ENCODE results near the gene KPNB1. TPM values are rescaled to one million over a fixed set of nuclear protein-coding genes. Genes with fewer than 3 reads are reported as not detected.

KPNB1 gene
- total RNA-seq, 2 experiments from 2014 or later, result 602 to 614 TPM

- DNase-seq, result peak; percentile 100
- Mint-ChIP-seq H3K4me3 (peak overlapping the region; percentile 62), H3K9me3 (no peaks in the 10 kb centered on the region), H3K36me3 (ENCODE audit: low read depth) (no peaks in the 10 kb centered on the region), H3K27me3 (ENCODE audit: low read depth) (no peaks in the 10 kb centered on the region), H3K27ac (peak overlapping the region; percentile 100), H3K4me1 (ENCODE audit: low read depth) (peaks cover 96% of the 10 kb centered on the region)
- CTCF ChIA-PET, result interaction anchor here (2.9 to 8.1 kb wide), 2 partner anchors 11 to 24 kb away, joined by 16 to 44 read pairs; partner anchors contain the start of gene TBX21
- intact Hi-C loops (cut with micrococcal nuclease), result loop anchor here (1.0 to 10.0 kb wide), 6 partner anchors 12 to 516 kb away; partner anchors contain the start of genes KPNB1, MYL4 and TBX21
Observed at GRCh38 chr17:47720754-47721533, 71.2 kb downstream of the KPNB1 start.

GRCh38 chr17:47721725-47722124 is 72.0 kb downstream of the KPNB1 start:
- Mint-ChIP-seq H3K4me1 (ENCODE audit: low read depth) (peaks cover 96% of the 10 kb centered on the region), H3K9me3 (no peaks in the 10 kb centered on the region), H3K27ac (peak overlapping the region; percentile 100), H3K4me3 (peak overlapping the region; percentile 62), H3K36me3 (ENCODE audit: low read depth) (no peaks in the 10 kb centered on the region), H3K27me3 (ENCODE audit: low read depth) (no peaks in the 10 kb centered on the region)
- no peak for DNase-seq
- intact Hi-C loops (cut with micrococcal nuclease), result loop anchor here (1.0 to 10.0 kb wide), 6 partner anchors 12 to 517 kb away; partner anchors contain the start of genes KPNB1, MYL4 and TBX21
- CTCF ChIA-PET, result interaction anchor here (2.9 to 8.1 kb wide), 2 partner anchors 10 to 24 kb away, joined by 16 to 44 read pairs; partner anchors contain the start of gene TBX21

GRCh38 chr17:47724705-47725104 is 75.0 kb downstream of the KPNB1 start:
- intact Hi-C loops (cut with micrococcal nuclease), result loop anchor here (10.0 kb wide), 1 partner anchor 520 kb away; the partner anchor contains the start of gene MYL4
- Mint-ChIP-seq H3K4me3 (peak overlapping the region; percentile 27), H3K27me3 (ENCODE audit: low read depth) (no peaks in the 10 kb centered on the region), H3K4me1 (ENCODE audit: low read depth) (peaks cover 94% of the 10 kb centered on the region), H3K36me3 (ENCODE audit: low read depth) (no peaks in the 10 kb centered on the region), H3K9me3 (no peaks in the 10 kb centered on the region), H3K27ac (peak overlapping the region; percentile 60)
- DNase-seq, result no peak
- CTCF ChIA-PET, result interaction anchor here (0.9 to 8.1 kb wide), 7 partner anchors 8 to 27 kb away, joined by 3 to 44 read pairs (median 4); partner anchors contain the start of gene TBX21

GRCh38 chr17:47725446-47726111 is 75.9 kb downstream of the KPNB1 start:
- H3K27me3 Mint-ChIP-seq (ENCODE audit: low read depth), result no peaks in the 10 kb centered on the region
- no peak overlapping the region for H3K4me3 Mint-ChIP-seq
- H3K9me3 Mint-ChIP-seq, result no peaks in the 10 kb centered on the region
- no peak overlapping the region for H3K27ac Mint-ChIP-seq
- no peaks in the 10 kb centered on the region for H3K36me3 Mint-ChIP-seq (ENCODE audit: low read depth)
- CTCF ChIA-PET, result interaction anchor here (0.9 to 8.1 kb wide), 7 partner anchors 8 to 28 kb away, joined by 3 to 44 read pairs (median 4); partner anchors contain the start of gene TBX21
- peaks cover 93% of the 10 kb centered on the region for H3K4me1 Mint-ChIP-seq (ENCODE audit: low read depth)
- intact Hi-C loops (cut with micrococcal nuclease), result loop anchor here (10.0 kb wide), 1 partner anchor 521 kb away; the partner anchor contains the start of gene MYL4
- DNase-seq, result peak; percentile 51

- H3K4me1 Mint-ChIP-seq (ENCODE audit: low read depth), result peaks cover 96% of the 10 kb centered on the region
- no peak for DNase-seq
- CTCF ChIA-PET, result interaction anchor here (1.2 to 8.1 kb wide), 3 partner anchors 8 to 30 kb away, joined by 4 to 44 read pairs (median 4); no protein-coding TSS in a partner anchor
- H3K4me3 Mint-ChIP-seq, result no peak overlapping the region
- no peaks in the 10 kb centered on the region for H3K36me3 Mint-ChIP-seq (ENCODE audit: low read depth)
- H3K9me3 Mint-ChIP-seq, result no peaks in the 10 kb centered on the region
- no peaks in the 10 kb centered on the region for H3K27me3 Mint-ChIP-seq (ENCODE audit: low read depth)
- intact Hi-C loops (cut with micrococcal nuclease), result loop anchor here (10.0 kb wide), 1 partner anchor 522 kb away; the partner anchor contains the start of gene MYL4
- H3K27ac Mint-ChIP-seq, result peak overlapping the region; percentile 41
Observed at GRCh38 chr17:47726796-47727703, 77.3 kb downstream of the KPNB1 start.

GRCh38 chr17:47727704-47728036 is 78.0 kb downstream of the KPNB1 start:
- Mint-ChIP-seq H3K27ac (peak overlapping the region; percentile 39), H3K4me3 (no peak overlapping the region), H3K4me1 (ENCODE audit: low read depth) (peaks cover 96% of the 10 kb centered on the region), H3K36me3 (ENCODE audit: low read depth) (no peaks in the 10 kb centered on the region), H3K27me3 (ENCODE audit: low read depth) (no peaks in the 10 kb centered on the region), H3K9me3 (no peaks in the 10 kb centered on the region)
- intact Hi-C loops (cut with micrococcal nuclease), result loop anchor here (10.0 kb wide), 1 partner anchor 523 kb away; the partner anchor contains the start of gene MYL4
- CTCF ChIA-PET, result interaction anchor here (1.2 to 8.1 kb wide), 3 partner anchors 9 to 30 kb away, joined by 4 to 44 read pairs (median 4); no protein-coding TSS in a partner anchor
- DNase-seq, result no peak

- intact Hi-C loops (cut with micrococcal nuclease), result loop anchor here (10.0 kb wide), 1 partner anchor 524 kb away; the partner anchor contains the start of gene MYL4
- CTCF ChIA-PET, result interaction anchor here (1.2 to 8.1 kb wide), 3 partner anchors 10 to 31 kb away, joined by 4 to 44 read pairs (median 4); no protein-coding TSS in a partner anchor
- Mint-ChIP-seq H3K4me1 (ENCODE audit: low read depth) (peaks cover 93% of the 10 kb centered on the region), H3K27ac (peak overlapping the region; percentile 52), H3K36me3 (ENCODE audit: low read depth) (no peaks in the 10 kb centered on the region), H3K27me3 (ENCODE audit: low read depth) (no peaks in the 10 kb centered on the region), H3K9me3 (no peaks in the 10 kb centered on the region), H3K4me3 (no peak overlapping the region)
- no peak for DNase-seq
Observed at GRCh38 chr17:47728214-47728877, 78.6 kb downstream of the KPNB1 start.

- peak; percentile 52 for DNase-seq
- Mint-ChIP-seq H3K36me3 (ENCODE audit: low read depth) (peaks cover 8% of the 10 kb centered on the region), H3K27me3 (ENCODE audit: low read depth) (no peaks in the 10 kb centered on the region), H3K4me3 (peak overlapping the region; percentile 22), H3K27ac (peak overlapping the region; percentile 74), H3K9me3 (no peaks in the 10 kb centered on the region), H3K4me1 (ENCODE audit: low read depth) (peaks cover 81% of the 10 kb centered on the region)
- CTCF ChIA-PET, result interaction anchor here (1.0 to 8.5 kb wide), 3 partner anchors 22 to 36 kb away, joined by 3 to 158 read pairs (median 4); no protein-coding TSS in a partner anchor
- intact Hi-C loops (cut with micrococcal nuclease), result loop anchor here (10.0 kb wide), 1 partner anchor 525 kb away; the partner anchor contains the start of gene MYL4
Observed at GRCh38 chr17:47729476-47729875, 79.8 kb downstream of the KPNB1 start.

- CTCF ChIA-PET, result interaction anchor here (0.6 to 8.5 kb wide), 6 partner anchors 12 to 804 kb away, joined by 3 to 158 read pairs (median 5); partner anchors contain the start of genes LRRC46 and MRPL10
- Mint-ChIP-seq H3K27ac (peak overlapping the region; percentile 91), H3K4me1 (ENCODE audit: low read depth) (peaks cover 75% of the 10 kb centered on the region), H3K36me3 (ENCODE audit: low read depth) (peaks cover 19% of the 10 kb centered on the region), H3K27me3 (ENCODE audit: low read depth) (no peaks in the 10 kb centered on the region), H3K4me3 (no peak overlapping the region), H3K9me3 (no peaks in the 10 kb centered on the region)
- no peak for DNase-seq
- intact Hi-C loops (cut with micrococcal nuclease), result no loop called here
Observed at GRCh38 chr17:47730681-47731080, 81.0 kb downstream of the KPNB1 start.

- H3K36me3 Mint-ChIP-seq (ENCODE audit: low read depth), result peaks cover 25% of the 10 kb centered on the region
- peak overlapping the region; percentile 29 for H3K4me3 Mint-ChIP-seq
- intact Hi-C loops (cut with micrococcal nuclease), result no loop called here
- H3K9me3 Mint-ChIP-seq, result no peaks in the 10 kb centered on the region
- DNase-seq, result no peak
- H3K27me3 Mint-ChIP-seq (ENCODE audit: low read depth), result no peaks in the 10 kb centered on the region
- H3K27ac Mint-ChIP-seq, result peak overlapping the region; percentile 91
- CTCF ChIA-PET, result interaction anchor here (0.6 to 8.5 kb wide), 7 partner anchors 10 to 803 kb away, joined by 3 to 158 read pairs (median 7); partner anchors contain the start of genes LRRC46 and MRPL10
- H3K4me1 Mint-ChIP-seq (ENCODE audit: low read depth), result peaks cover 74% of the 10 kb centered on the region
Observed at GRCh38 chr17:47731396-47731795, 81.7 kb downstream of the KPNB1 start.
